ENCODE data around the gene AQP2. TPM values are rescaled to one million over a fixed set of nuclear protein-coding genes. Genes with fewer than 3 reads are reported as not detected.
"Not testable (repeated sequence)": the region's sequence is repeated elsewhere in the genome, so short reads cannot be mapped to it uniquely, and the experiment has no call there.

The AQP2 gene
- total RNA-seq, 1 donor from 2014 or later: 0.24 TPM

GRCh38 chr12:49987625-49988303 is 37.2 kb downstream of the AQP2 start:
- no peak for DNase-seq (ENCODE audit: low spot score)

GRCh38 chr12:49989400-49989799 is 38.9 kb downstream of the AQP2 start:
- DNase-seq (ENCODE audit: low spot score): not testable (repeated sequence)

GRCh38 chr12:49990273-49990672 is 39.7 kb downstream of the AQP2 start:
- no peak for DNase-seq (ENCODE audit: low spot score)

- no peak for DNase-seq (ENCODE audit: low spot score)
Measured at GRCh38 chr12:49998453-49998852, 47.9 kb downstream of the AQP2 start.

GRCh38 chr12:50003595-50003994 is 53.1 kb downstream of the AQP2 start:
- no peak for DNase-seq (ENCODE audit: low spot score)

- no peak for DNase-seq (ENCODE audit: low spot score)
Measured at GRCh38 chr12:50004696-50005095, 54.2 kb downstream of the AQP2 start.

- peak; percentile 74 for DNase-seq (ENCODE audit: low spot score)
Measured at GRCh38 chr12:50005175-50005574, 54.6 kb downstream of the AQP2 start.

- no peak for DNase-seq (ENCODE audit: low spot score)
Measured at GRCh38 chr12:50006280-50006679, 55.7 kb downstream of the AQP2 start.

- no peak for DNase-seq (ENCODE audit: low spot score)
Measured at GRCh38 chr12:50006754-50007442, 56.4 kb downstream of the AQP2 start.

Other genes with a start within 250 kb of the AQP2 start
- gene FMNL3, start 243.3 kb upstream of the AQP2 start, total RNA-seq (ENCODE audit: insufficient read depth, low replicate concordance): 22.1 TPM
- gene TMBIM6, start 209.2 kb upstream of the AQP2 start, total RNA-seq (ENCODE audit: insufficient read depth, low replicate concordance): 293 TPM
- gene NCKAP5L, start 122.3 kb upstream of the AQP2 start, total RNA-seq (ENCODE audit: insufficient read depth, low replicate concordance): 9.9 TPM
- gene BCDIN3D, start 107.6 kb upstream of the AQP2 start, total RNA-seq (ENCODE audit: insufficient read depth, low replicate concordance): 3.6 TPM
- 10.4 TPM for gene FAIM2, start 46.8 kb upstream of the AQP2 start, total RNA-seq (ENCODE audit: insufficient read depth, low replicate concordance)
- gene AQP5, start 11.1 kb downstream of the AQP2 start, total RNA-seq (ENCODE audit: insufficient read depth, low replicate concordance): 7.2 TPM
- gene AQP6, start 22.2 kb downstream of the AQP2 start, total RNA-seq (ENCODE audit: insufficient read depth, low replicate concordance): 0.48 TPM
- 27.2 TPM for gene RACGAP1, start 74.8 kb downstream of the AQP2 start, total RNA-seq (ENCODE audit: insufficient read depth, low replicate concordance)
- gene ASIC1, start 106.9 kb downstream of the AQP2 start, total RNA-seq (ENCODE audit: insufficient read depth, low replicate concordance): 1.7 TPM
- 33.0 TPM for gene SMARCD1, start 134.6 kb downstream of the AQP2 start, total RNA-seq (ENCODE audit: insufficient read depth, low replicate concordance)
- 0.48 TPM for gene GPD1, start 153.3 kb downstream of the AQP2 start, total RNA-seq (ENCODE audit: insufficient read depth, low replicate concordance)
- 42.9 TPM for gene COX14, start 161.5 kb downstream of the AQP2 start, total RNA-seq (ENCODE audit: insufficient read depth, low replicate concordance)
- gene CERS5, start 216.6 kb downstream of the AQP2 start, total RNA-seq (ENCODE audit: insufficient read depth, low replicate concordance): 169 TPM

All from umbilical cord (tissue), 2 donors.